NCI-H2196 treated with DMSO at 0.1 percent for 48 hours (cell line): ENCODE measurements around the gene NWD2.

Experiments
- DNase-seq: peaks from one replicate; lab custom pipeline; 2025; ENCODE audit not compliant: unreplicated experiment; lab: John Stamatoyannopoulos, UW

The NWD2 gene

GRCh38 chr4:37465296-37465695 is 220.8 kb downstream of the NWD2 start:
- no peak for DNase-seq

GRCh38 chr4:37465845-37466244 is 221.3 kb downstream of the NWD2 start:
- no peak for DNase-seq

GRCh38 chr4:37467223-37467622 is 222.7 kb downstream of the NWD2 start:
- no peak for DNase-seq

GRCh38 chr4:37467824-37468223 is 223.3 kb downstream of the NWD2 start:
- no peak for DNase-seq

GRCh38 chr4:37469286-37469685 is 224.7 kb downstream of the NWD2 start:
- DNase-seq = no peak

- DNase-seq = no peak
Observed at GRCh38 chr4:37470245-37470644, 225.7 kb downstream of the NWD2 start.

- no peak for DNase-seq
Observed at GRCh38 chr4:37471093-37471492, 226.6 kb downstream of the NWD2 start.

- no peak for DNase-seq
Observed at GRCh38 chr4:37471971-37472370, 227.4 kb downstream of the NWD2 start.

- no peak for DNase-seq
Observed at GRCh38 chr4:37473807-37474206, 229.3 kb downstream of the NWD2 start.

- DNase-seq = no peak
Observed at GRCh38 chr4:37475087-37475486, 230.5 kb downstream of the NWD2 start.

- no peak for DNase-seq
Observed at GRCh38 chr4:37475776-37476175, 231.2 kb downstream of the NWD2 start.

- no peak for DNase-seq
Observed at GRCh38 chr4:37476256-37476655, 231.7 kb downstream of the NWD2 start.

- no peak for DNase-seq
Observed at GRCh38 chr4:37476691-37477090, 232.1 kb downstream of the NWD2 start.

- DNase-seq = no peak
Observed at GRCh38 chr4:37477126-37477525, 232.6 kb downstream of the NWD2 start.

GRCh38 chr4:37478151-37478550 is 233.6 kb downstream of the NWD2 start:
- DNase-seq = no peak

- DNase-seq = no peak
Observed at GRCh38 chr4:37480509-37480908, 236.0 kb downstream of the NWD2 start.

GRCh38 chr4:37481547-37482122 is 237.1 kb downstream of the NWD2 start:
- DNase-seq = no peak

- no peak for DNase-seq
Observed at GRCh38 chr4:37482236-37482913, 237.8 kb downstream of the NWD2 start.

- no peak for DNase-seq
Observed at GRCh38 chr4:37483610-37484009, 239.1 kb downstream of the NWD2 start.

GRCh38 chr4:37486166-37486565 is 241.6 kb downstream of the NWD2 start:
- DNase-seq = no peak

GRCh38 chr4:37487668-37488067 is 243.1 kb downstream of the NWD2 start:
- DNase-seq = no peak

GRCh38 chr4:37489697-37490096 is 245.2 kb downstream of the NWD2 start:
- DNase-seq = no peak
